ENCODE data around the gene RIMS3.

Gene RIMS3

GRCh38 chr1:40679165-40679953 lies 13.9 kb upstream of the RIMS3 start:
- H3K36me3 Mint-ChIP-seq (ENCODE audit: low read depth) = peaks cover 3% of the 10 kb centered on the region
- no peak overlapping the region for H3K4me3 Mint-ChIP-seq
- DNase-seq (ENCODE audit: low spot score) = no peak
- no peak overlapping the region for H3K27ac Mint-ChIP-seq
- peaks cover 8% of the 10 kb centered on the region for H3K27me3 Mint-ChIP-seq (ENCODE audit: low read depth)
- H3K4me1 Mint-ChIP-seq (ENCODE audit: low read depth) = peaks cover 4% of the 10 kb centered on the region
- H3K9me3 Mint-ChIP-seq = no peaks in the 10 kb centered on the region

DNA sequence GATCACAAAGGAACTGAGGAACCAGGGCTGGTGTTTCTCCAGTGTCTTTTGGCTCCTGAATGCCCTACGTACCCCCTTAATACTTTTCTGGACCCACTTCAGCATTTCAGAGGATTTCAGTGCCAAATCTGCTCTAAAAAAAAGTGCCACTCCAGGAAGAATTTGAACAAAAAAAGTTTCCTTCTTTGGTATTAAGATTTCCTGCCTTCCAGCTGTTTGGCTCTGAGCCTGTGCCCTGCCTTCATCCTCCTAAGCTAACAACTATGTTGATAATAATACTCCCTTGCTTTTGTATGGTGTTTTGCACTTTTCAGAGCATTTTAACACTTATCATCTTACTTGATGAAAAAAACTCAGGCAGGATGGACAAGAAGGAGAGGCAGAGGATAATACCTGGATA lies 11.0 kb upstream of the RIMS3 start:
- H3K4me3 Mint-ChIP-seq = no peak overlapping the region
- no peaks in the 10 kb centered on the region for H3K36me3 Mint-ChIP-seq (ENCODE audit: low read depth)
- H3K27me3 Mint-ChIP-seq (ENCODE audit: low read depth) = peaks cover 13% of the 10 kb centered on the region
- DNase-seq (ENCODE audit: low spot score) = no peak
- no peak overlapping the region for H3K27ac Mint-ChIP-seq
- peaks cover 4% of the 10 kb centered on the region for H3K4me1 Mint-ChIP-seq (ENCODE audit: low read depth)
- H3K9me3 Mint-ChIP-seq = no peaks in the 10 kb centered on the region

- Mint-ChIP-seq H3K27ac (no peak overlapping the region), H3K9me3 (no peaks in the 10 kb centered on the region), H3K4me1 (ENCODE audit: low read depth) (no peaks in the 10 kb centered on the region), H3K27me3 (ENCODE audit: low read depth) (peaks cover 16% of the 10 kb centered on the region), H3K36me3 (ENCODE audit: low read depth) (no peaks in the 10 kb centered on the region), H3K4me3 (no peak overlapping the region)
- DNase-seq (ENCODE audit: low spot score) = no peak
Measured at GRCh38 chr1:40673452-40673851, 8.0 kb upstream of the RIMS3 start.

DNA sequence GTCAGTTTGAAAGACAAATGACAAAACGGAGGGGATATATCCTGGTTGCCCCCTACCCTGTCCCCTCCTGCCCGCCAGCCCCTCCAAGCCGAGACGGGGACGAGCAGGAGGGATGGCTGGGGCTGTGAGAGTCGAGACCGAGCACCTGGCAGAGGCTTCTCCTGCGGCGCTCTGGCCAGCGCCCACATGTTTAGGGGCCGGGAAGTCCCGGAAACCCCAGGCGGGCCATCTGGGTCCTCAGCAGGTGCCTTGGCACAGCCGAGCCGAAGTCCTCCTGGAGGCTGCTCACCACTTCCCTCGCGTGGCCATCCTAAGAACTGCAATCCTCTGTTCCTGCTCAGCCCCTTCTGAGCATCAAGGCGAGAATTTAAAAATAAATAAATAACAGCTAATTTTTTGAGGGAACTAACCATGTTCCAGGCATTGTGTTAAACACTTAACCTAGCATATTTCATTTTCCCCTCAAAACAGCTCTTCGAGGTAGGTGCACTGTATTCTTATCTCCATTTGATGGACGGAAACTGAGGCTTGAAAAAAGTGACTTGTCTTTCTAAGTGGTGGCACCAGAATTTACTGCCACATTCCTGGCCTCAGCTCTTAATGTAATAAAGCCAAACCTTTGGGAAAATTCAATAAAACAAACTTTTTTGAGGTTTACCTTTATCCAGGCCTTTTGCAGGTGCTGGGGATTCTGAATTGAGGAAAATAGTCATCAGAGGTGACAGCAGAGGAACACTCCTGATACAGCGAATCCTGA lies 3.5 kb upstream of the RIMS3 start:
- Mint-ChIP-seq H3K27ac (no peak overlapping the region), H3K4me1 (ENCODE audit: low read depth) (peaks cover 5% of the 10 kb centered on the region), H3K9me3 (no peaks in the 10 kb centered on the region), H3K36me3 (ENCODE audit: low read depth) (no peaks in the 10 kb centered on the region), H3K27me3 (ENCODE audit: low read depth) (peaks cover 8% of the 10 kb centered on the region), H3K4me3 (peak overlapping the region; percentile 57)
- peak; percentile 76 for DNase-seq (ENCODE audit: low spot score)

- no peaks in the 10 kb centered on the region for H3K27me3 Mint-ChIP-seq (ENCODE audit: low read depth)
- no peaks in the 10 kb centered on the region for H3K9me3 Mint-ChIP-seq
- peak overlapping the region; percentile 78 for H3K4me3 Mint-ChIP-seq
- no peak for DNase-seq (ENCODE audit: low spot score)
- no peak overlapping the region for H3K27ac Mint-ChIP-seq
- H3K36me3 Mint-ChIP-seq (ENCODE audit: low read depth) = no peaks in the 10 kb centered on the region
- H3K4me1 Mint-ChIP-seq (ENCODE audit: low read depth) = peaks cover 11% of the 10 kb centered on the region
Measured at GRCh38 chr1:40664791-40665190, 691 bp downstream of the RIMS3 start.

GRCh38 chr1:40664167-40664537 lies 1.3 kb downstream of the RIMS3 start:
- no peak for DNase-seq (ENCODE audit: low spot score)
- Mint-ChIP-seq H3K27me3 (ENCODE audit: low read depth) (no peaks in the 10 kb centered on the region), H3K4me3 (peak overlapping the region; percentile 78), H3K9me3 (no peaks in the 10 kb centered on the region), H3K27ac (no peak overlapping the region), H3K36me3 (ENCODE audit: low read depth) (no peaks in the 10 kb centered on the region), H3K4me1 (ENCODE audit: low read depth) (peaks cover 11% of the 10 kb centered on the region)

- H3K4me3 Mint-ChIP-seq = peak overlapping the region; percentile 11
- no peak for DNase-seq (ENCODE audit: low spot score)
- H3K9me3 Mint-ChIP-seq = no peaks in the 10 kb centered on the region
- H3K27ac Mint-ChIP-seq = no peak overlapping the region
- H3K4me1 Mint-ChIP-seq (ENCODE audit: low read depth) = peaks cover 11% of the 10 kb centered on the region
- H3K36me3 Mint-ChIP-seq (ENCODE audit: low read depth) = no peaks in the 10 kb centered on the region
- H3K27me3 Mint-ChIP-seq (ENCODE audit: low read depth) = no peaks in the 10 kb centered on the region
Measured at GRCh38 chr1:40663324-40664166, 1.9 kb downstream of the RIMS3 start.

- Mint-ChIP-seq H3K9me3 (no peaks in the 10 kb centered on the region), H3K27me3 (ENCODE audit: low read depth) (no peaks in the 10 kb centered on the region), H3K36me3 (ENCODE audit: low read depth) (no peaks in the 10 kb centered on the region), H3K27ac (no peak overlapping the region), H3K4me3 (no peak overlapping the region), H3K4me1 (ENCODE audit: low read depth) (peaks cover 11% of the 10 kb centered on the region)
- peak; percentile 24 for DNase-seq (ENCODE audit: low spot score)
Measured at GRCh38 chr1:40662864-40663263, 2.6 kb downstream of the RIMS3 start.

GRCh38 chr1:40662151-40662550 lies 3.3 kb downstream of the RIMS3 start:
- H3K27ac Mint-ChIP-seq = no peak overlapping the region
- DNase-seq (ENCODE audit: low spot score) = no peak
- H3K4me3 Mint-ChIP-seq = no peak overlapping the region
- H3K27me3 Mint-ChIP-seq (ENCODE audit: low read depth) = no peaks in the 10 kb centered on the region
- H3K4me1 Mint-ChIP-seq (ENCODE audit: low read depth) = peaks cover 11% of the 10 kb centered on the region
- no peaks in the 10 kb centered on the region for H3K36me3 Mint-ChIP-seq (ENCODE audit: low read depth)
- H3K9me3 Mint-ChIP-seq = no peaks in the 10 kb centered on the region

- H3K27me3 Mint-ChIP-seq (ENCODE audit: low read depth) = no peaks in the 10 kb centered on the region
- peaks cover 11% of the 10 kb centered on the region for H3K4me1 Mint-ChIP-seq (ENCODE audit: low read depth)
- no peaks in the 10 kb centered on the region for H3K9me3 Mint-ChIP-seq
- no peak for DNase-seq (ENCODE audit: low spot score)
- H3K4me3 Mint-ChIP-seq = no peak overlapping the region
- H3K27ac Mint-ChIP-seq = no peak overlapping the region
- H3K36me3 Mint-ChIP-seq (ENCODE audit: low read depth) = no peaks in the 10 kb centered on the region
Measured at GRCh38 chr1:40661678-40662077, 3.8 kb downstream of the RIMS3 start.

- DNase-seq (ENCODE audit: low spot score) = no peak
- no peak overlapping the region for H3K27ac Mint-ChIP-seq
- no peak overlapping the region for H3K4me3 Mint-ChIP-seq
- H3K36me3 Mint-ChIP-seq (ENCODE audit: low read depth) = no peaks in the 10 kb centered on the region
- H3K4me1 Mint-ChIP-seq (ENCODE audit: low read depth) = peaks cover 5% of the 10 kb centered on the region
- H3K27me3 Mint-ChIP-seq (ENCODE audit: low read depth) = no peaks in the 10 kb centered on the region
- no peaks in the 10 kb centered on the region for H3K9me3 Mint-ChIP-seq
Measured at GRCh38 chr1:40659649-40659947, 5.9 kb downstream of the RIMS3 start.

- Mint-ChIP-seq H3K4me3 (no peak overlapping the region), H3K27me3 (ENCODE audit: low read depth) (no peaks in the 10 kb centered on the region)
Measured at GRCh38 chr1:40658751-40659648, 6.5 kb downstream of the RIMS3 start.

GRCh38 chr1:40657046-40657445 lies 8.4 kb downstream of the RIMS3 start:
- no peak for DNase-seq (ENCODE audit: low spot score)
- no peak overlapping the region for H3K4me3 Mint-ChIP-seq
- no peak overlapping the region for H3K27ac Mint-ChIP-seq
- H3K27me3 Mint-ChIP-seq (ENCODE audit: low read depth) = no peaks in the 10 kb centered on the region
- H3K4me1 Mint-ChIP-seq (ENCODE audit: low read depth) = no peaks in the 10 kb centered on the region
- no peaks in the 10 kb centered on the region for H3K36me3 Mint-ChIP-seq (ENCODE audit: low read depth)
- no peaks in the 10 kb centered on the region for H3K9me3 Mint-ChIP-seq

More at GRCh38 chr1:40658751-40659648, 6.5 kb downstream of the RIMS3 start:
- no peaks in the 10 kb centered on the region for H3K9me3 Mint-ChIP-seq
- no peak for DNase-seq (ENCODE audit: low spot score)
- peaks cover 5% of the 10 kb centered on the region for H3K4me1 Mint-ChIP-seq (ENCODE audit: low read depth)
- no peak overlapping the region for H3K27ac Mint-ChIP-seq
- H3K36me3 Mint-ChIP-seq (ENCODE audit: low read depth) = no peaks in the 10 kb centered on the region
